ENCODE data around the gene SCO1.
A peak's percentile ranks its signal among the peaks of the same experiment; 100 is the strongest.

The SCO1 gene

GRCh38 chr17:10663231-10663630 is 34.1 kb downstream of the SCO1 start:
- TF ChIP-seq CTCF (IDR thresholded peaks at IDR 0.05; ENCODE audit: extremely low read depth, insufficient read depth, missing control alignments) = no peak
- in situ Hi-C loops (cut with MboI; ENCODE audit: low pct_unique_long_range_greater_than_20kb, low sequenced_read_pairs, unreplicated experiment) = no loop called here
- no peak for DNase-seq (ENCODE audit: low spot score)

- no peak for TF ChIP-seq CTCF (IDR thresholded peaks at IDR 0.05; ENCODE audit: extremely low read depth, insufficient read depth, missing control alignments)
- DNase-seq (ENCODE audit: low spot score) = no peak
- in situ Hi-C loops (cut with MboI; ENCODE audit: low pct_unique_long_range_greater_than_20kb, low sequenced_read_pairs, unreplicated experiment) = no loop called here
These were observed 35.9 kb downstream of the SCO1 start for GRCh38 chr17:10661437-10661836.

GRCh38 chr17:10657879-10658278 is 39.5 kb downstream of the SCO1 start:
- no peak for DNase-seq (ENCODE audit: low spot score)
- TF ChIP-seq CTCF (IDR thresholded peaks at IDR 0.05; ENCODE audit: extremely low read depth, insufficient read depth, missing control alignments) = no peak
- in situ Hi-C loops (cut with MboI; ENCODE audit: low pct_unique_long_range_greater_than_20kb, low sequenced_read_pairs, unreplicated experiment) = loop anchor here (10.0 kb wide), 1 partner anchor 187 kb away; no protein-coding TSS in a partner anchor

- DNase-seq (ENCODE audit: low spot score) = no peak
- TF ChIP-seq CTCF (IDR thresholded peaks at IDR 0.05; ENCODE audit: extremely low read depth, insufficient read depth, missing control alignments) = no peak
- in situ Hi-C loops (cut with MboI; ENCODE audit: low pct_unique_long_range_greater_than_20kb, low sequenced_read_pairs, unreplicated experiment) = loop anchor here (10.0 kb wide), 1 partner anchor 188 kb away; no protein-coding TSS in a partner anchor
These were observed 40.2 kb downstream of the SCO1 start, which contains the start of gene MYH3 for GRCh38 chr17:10657148-10657547. Gene MYH3 (minus strand): TSS chr17:10657309. CDS start chr17:10655064, 2,245 bp downstream.

GRCh38 chr17:10653987-10654386 is 43.3 kb downstream of the SCO1 start:
- DNase-seq (ENCODE audit: low spot score) = no peak
- no peak for TF ChIP-seq CTCF (IDR thresholded peaks at IDR 0.05; ENCODE audit: extremely low read depth, insufficient read depth, missing control alignments)
- in situ Hi-C loops (cut with MboI; ENCODE audit: low pct_unique_long_range_greater_than_20kb, low sequenced_read_pairs, unreplicated experiment) = loop anchor here (10.0 kb wide), 1 partner anchor 191 kb away; no protein-coding TSS in a partner anchor

GRCh38 chr17:10652984-10653659 is 44.2 kb downstream of the SCO1 start:
- in situ Hi-C loops (cut with MboI; ENCODE audit: low pct_unique_long_range_greater_than_20kb, low sequenced_read_pairs, unreplicated experiment) = loop anchor here (10.0 kb wide), 1 partner anchor 192 kb away; no protein-coding TSS in a partner anchor
- no peak for TF ChIP-seq CTCF (IDR thresholded peaks at IDR 0.05; ENCODE audit: extremely low read depth, insufficient read depth, missing control alignments)
- DNase-seq (ENCODE audit: low spot score) = peak; percentile 45
